Activated CD4-positive, alpha-beta T cell treated with anti-CD3 and anti-CD28 coated beads, Interleukin-2, amount 10 ng/mL, durations not matched to agents 7 days and 5 days (primary cell): Measurements from ENCODE around the gene NDE1. TPM values are rescaled to one million over a fixed set of nuclear protein-coding genes. Genes with fewer than 3 reads are reported as not detected.
A peak's percentile ranks its signal among the peaks of the same experiment; 100 is the strongest.
"Not testable (repeated sequence)": the region's sequence is repeated elsewhere in the genome, so short reads cannot be mapped to it uniquely, and the experiment has no call there.

ENCODE experiments used
- CTCF ChIA-PET: fragments of 350-600 bp; sonication (Branson Sonifier 250); formaldehyde crosslinking; loops from one replicate; lab custom pipeline; 2021; ENCODE audit warnings: antibody characterized with exemption; lab: Charles Lee
- POLR2A ChIA-PET: fragments of 350-600 bp; sonication (Branson Sonifier 250); formaldehyde crosslinking; loops from one replicate; lab custom pipeline; 2021; ENCODE audit warnings: antibody characterized with exemption; lab: Charles Lee
- DNase-seq: peaks from one replicate; pipeline ENCODE4 v3.0.0-alpha.2; 2020
- H3K27ac Mint-ChIP-seq: one replicate; pipeline ENCODE4 v1.8.0; 2021; ENCODE audit warnings: mild to moderate bottlenecking, moderate library complexity, mixed read lengths
- H3K27me3 Mint-ChIP-seq: one replicate; pipeline ENCODE4 v1.8.0; 2021; ENCODE audit warnings: mixed read lengths
- H3K36me3 Mint-ChIP-seq: one replicate; pipeline ENCODE4 v1.8.0; 2021; ENCODE audit warnings: low read depth, mixed read lengths
- H3K4me1 Mint-ChIP-seq: one replicate; pipeline ENCODE4 v1.8.0; 2021; ENCODE audit warnings: mixed read lengths
- H3K4me3 Mint-ChIP-seq: one replicate; pipeline ENCODE4 v1.8.0; 2021; ENCODE audit warnings: mild to moderate bottlenecking, moderate library complexity, mixed read lengths
- H3K9me3 Mint-ChIP-seq: one replicate; pipeline ENCODE4 v1.8.0; 2021; ENCODE audit warnings: mixed read lengths
- total RNA-seq, 2 experiments: library from RNA; stranded (reverse); gene quantifications; one replicate each; pipeline ENCODE4 v1.2.3, GENCODE V29; 2021

NDE1 gene
- total RNA-seq, 2 experiments from 2014 or later = 144 to 147 TPM

DNA sequence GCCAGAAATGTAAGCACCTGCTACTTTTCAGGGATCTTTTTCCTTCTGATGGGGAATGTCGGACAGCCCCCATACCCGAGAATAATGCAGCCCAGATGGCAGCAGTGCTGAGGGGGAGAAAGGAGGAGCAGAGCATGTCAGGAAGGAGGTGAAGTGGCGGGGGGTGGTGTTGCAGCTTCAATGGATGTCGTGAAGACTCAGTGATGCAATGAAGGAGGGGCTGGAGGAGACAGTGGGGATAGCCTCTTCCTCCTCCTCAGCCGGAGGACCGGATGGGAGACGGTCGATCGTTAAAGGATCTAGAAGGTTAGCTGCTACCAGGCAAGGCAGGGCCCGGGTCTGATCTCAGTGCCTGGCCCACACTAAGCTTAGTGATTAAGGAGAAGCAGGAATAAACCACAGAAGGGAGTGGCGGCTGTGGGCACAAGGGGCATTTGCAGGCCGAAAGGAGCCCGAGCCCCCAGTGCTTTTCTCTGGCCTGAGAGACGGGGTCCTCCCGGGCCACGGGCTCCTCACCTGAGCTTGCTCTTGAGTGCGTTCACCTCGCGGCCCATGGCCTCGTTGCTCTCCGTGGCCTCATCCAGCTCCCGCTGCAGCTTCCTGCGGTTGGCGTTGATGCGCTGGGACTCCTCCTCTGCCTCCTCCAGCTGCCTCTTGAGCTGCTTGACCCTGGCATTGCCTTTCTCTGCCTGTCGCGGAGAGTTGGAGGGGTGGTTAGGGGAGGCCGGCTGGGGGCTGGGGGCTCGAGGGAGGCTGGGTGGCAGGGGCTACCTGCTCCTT, 64.5 kb downstream of the NDE1 start:
- H3K4me1 Mint-ChIP-seq = peaks cover 2% of the 10 kb centered on the region
- CTCF ChIA-PET = no interaction called here
- no peak for DNase-seq
- no peaks in the 10 kb centered on the region for H3K9me3 Mint-ChIP-seq
- no peaks in the 10 kb centered on the region for H3K27me3 Mint-ChIP-seq
- no peak overlapping the region for H3K4me3 Mint-ChIP-seq
- H3K27ac Mint-ChIP-seq = no peak overlapping the region
- POLR2A ChIA-PET = no interaction called here
- peaks cover 12% of the 10 kb centered on the region for H3K36me3 Mint-ChIP-seq

DNA sequence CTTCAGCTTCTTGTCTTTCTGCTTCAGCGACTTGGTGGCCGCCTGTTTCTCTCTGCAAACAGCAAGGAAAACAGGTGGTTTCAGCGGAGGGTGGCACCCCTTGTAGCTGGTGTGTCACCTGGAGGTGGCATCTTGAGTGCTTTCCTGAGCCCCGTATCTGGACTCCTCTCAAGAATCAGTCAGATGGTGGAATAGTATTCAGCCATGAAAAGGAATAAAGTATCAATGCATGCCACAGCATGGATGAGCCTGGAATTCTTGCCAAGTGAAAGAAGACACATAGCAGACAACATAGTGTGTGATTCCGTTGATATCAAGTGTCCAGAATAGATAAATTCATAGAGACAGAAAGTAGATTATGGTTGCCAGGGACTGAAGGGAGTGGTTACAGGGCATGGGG, 65.2 kb downstream of the NDE1 start:
- POLR2A ChIA-PET = no interaction called here
- H3K27me3 Mint-ChIP-seq = no peaks in the 10 kb centered on the region
- no peak overlapping the region for H3K27ac Mint-ChIP-seq
- DNase-seq = no peak
- H3K4me3 Mint-ChIP-seq = no peak overlapping the region
- no peaks in the 10 kb centered on the region for H3K9me3 Mint-ChIP-seq
- peaks cover 12% of the 10 kb centered on the region for H3K36me3 Mint-ChIP-seq
- CTCF ChIA-PET = no interaction called here
- peaks cover 2% of the 10 kb centered on the region for H3K4me1 Mint-ChIP-seq

DNA sequence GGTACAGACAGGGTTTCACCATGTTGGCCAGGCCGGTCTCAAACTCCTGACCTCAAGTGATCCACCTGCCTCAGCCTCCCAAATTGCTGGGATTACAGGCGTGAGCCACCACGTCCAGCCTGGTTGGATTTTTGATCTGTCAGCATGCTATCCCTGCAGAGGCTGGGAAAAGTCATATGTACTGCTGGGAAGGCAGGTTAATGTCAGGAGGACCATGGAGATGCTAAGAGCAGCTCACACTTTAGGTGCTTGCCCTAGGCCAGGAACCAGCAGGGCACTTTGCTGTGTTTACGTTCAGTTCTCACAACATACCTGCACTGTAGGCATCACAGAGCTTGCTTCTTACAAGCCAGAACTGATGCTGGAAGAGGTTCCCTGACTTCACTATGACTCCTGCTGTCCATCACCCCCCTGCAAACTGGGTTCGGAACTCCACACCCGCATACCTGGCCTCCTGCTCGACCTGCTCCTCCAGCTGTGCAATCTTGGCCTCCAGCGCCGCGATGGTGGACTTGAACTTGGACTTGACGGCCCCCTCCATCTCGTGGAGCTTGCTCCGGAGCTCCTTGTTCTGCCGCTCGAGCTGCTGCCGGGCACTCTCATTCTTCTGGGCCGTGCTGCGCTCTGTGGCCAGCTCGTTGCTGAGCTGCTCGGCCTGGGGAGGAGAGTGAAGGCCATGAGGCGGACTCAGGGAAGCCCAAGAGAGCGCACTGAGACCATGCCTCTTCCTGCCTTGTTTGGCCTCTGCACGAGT, 66.8 kb downstream of the NDE1 start:
- no peak overlapping the region for H3K27ac Mint-ChIP-seq
- no peaks in the 10 kb centered on the region for H3K27me3 Mint-ChIP-seq
- ChIA-PET POLR2A (no interaction called here), CTCF (interaction anchor here (1.2 kb wide), 1 partner anchor 11 kb away, joined by 3 read pairs; no protein-coding TSS in a partner anchor)
- peaks cover 2% of the 10 kb centered on the region for H3K4me1 Mint-ChIP-seq
- H3K36me3 Mint-ChIP-seq = peaks cover 20% of the 10 kb centered on the region
- H3K4me3 Mint-ChIP-seq = no peak overlapping the region
- DNase-seq = no peak
- no peaks in the 10 kb centered on the region for H3K9me3 Mint-ChIP-seq

DNA sequence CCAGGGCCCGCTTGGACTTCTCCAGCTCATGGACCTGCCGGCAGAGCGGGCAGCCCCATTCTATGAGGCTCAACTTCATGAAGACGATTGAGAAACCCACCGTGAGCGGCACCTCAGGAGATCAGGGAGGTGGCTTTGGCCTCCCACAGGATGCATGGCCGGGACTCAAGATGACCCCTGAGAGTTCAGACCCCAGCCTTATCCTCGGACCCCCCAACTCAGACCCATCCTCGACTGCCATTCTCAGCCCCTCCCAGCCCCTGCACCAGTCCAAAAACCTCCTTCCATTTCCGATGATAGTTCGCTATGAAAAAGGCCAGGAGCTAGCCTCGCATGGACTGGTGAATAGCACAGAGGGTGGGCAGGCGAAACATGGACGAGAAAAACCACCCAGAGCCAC, 71.0 kb downstream of the NDE1 start:
- no peaks in the 10 kb centered on the region for H3K4me1 Mint-ChIP-seq
- CTCF ChIA-PET = interaction anchor here (0.6 kb wide), 1 partner anchor 132 kb away, joined by 4 read pairs; no protein-coding TSS in a partner anchor
- POLR2A ChIA-PET = no interaction called here
- H3K27ac Mint-ChIP-seq = peak overlapping the region; percentile 25
- no peak for DNase-seq
- H3K9me3 Mint-ChIP-seq = no peaks in the 10 kb centered on the region
- H3K4me3 Mint-ChIP-seq = no peak overlapping the region
- H3K27me3 Mint-ChIP-seq = no peaks in the 10 kb centered on the region
- peaks cover 36% of the 10 kb centered on the region for H3K36me3 Mint-ChIP-seq

DNA sequence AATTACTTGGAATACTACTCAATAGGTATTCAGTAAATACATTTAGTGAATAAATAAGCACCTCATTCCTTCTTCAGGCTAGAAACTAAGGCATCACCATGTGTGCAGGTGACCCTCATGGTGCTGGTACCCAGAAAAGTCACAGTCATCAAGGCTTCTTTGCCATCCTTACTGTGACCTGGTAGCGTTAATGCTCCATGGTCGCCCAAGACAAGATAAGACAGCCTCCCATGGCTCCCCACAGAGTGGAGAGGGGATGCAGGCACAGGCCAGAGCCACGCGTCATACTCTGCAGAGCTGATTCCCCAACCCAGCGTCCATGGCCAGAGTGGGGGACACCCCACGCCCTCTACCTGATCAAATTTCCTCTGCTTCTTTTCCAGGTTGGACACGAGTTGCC, 73.8 kb downstream of the NDE1 start:
- ChIA-PET POLR2A (no interaction called here), CTCF (no interaction called here)
- Mint-ChIP-seq H3K27me3 (no peaks in the 10 kb centered on the region), H3K27ac (no peak overlapping the region), H3K4me3 (no peak overlapping the region), H3K36me3 (peaks cover 38% of the 10 kb centered on the region), H3K9me3 (no peaks in the 10 kb centered on the region), H3K4me1 (no peaks in the 10 kb centered on the region)
- no peak for DNase-seq

DNA sequence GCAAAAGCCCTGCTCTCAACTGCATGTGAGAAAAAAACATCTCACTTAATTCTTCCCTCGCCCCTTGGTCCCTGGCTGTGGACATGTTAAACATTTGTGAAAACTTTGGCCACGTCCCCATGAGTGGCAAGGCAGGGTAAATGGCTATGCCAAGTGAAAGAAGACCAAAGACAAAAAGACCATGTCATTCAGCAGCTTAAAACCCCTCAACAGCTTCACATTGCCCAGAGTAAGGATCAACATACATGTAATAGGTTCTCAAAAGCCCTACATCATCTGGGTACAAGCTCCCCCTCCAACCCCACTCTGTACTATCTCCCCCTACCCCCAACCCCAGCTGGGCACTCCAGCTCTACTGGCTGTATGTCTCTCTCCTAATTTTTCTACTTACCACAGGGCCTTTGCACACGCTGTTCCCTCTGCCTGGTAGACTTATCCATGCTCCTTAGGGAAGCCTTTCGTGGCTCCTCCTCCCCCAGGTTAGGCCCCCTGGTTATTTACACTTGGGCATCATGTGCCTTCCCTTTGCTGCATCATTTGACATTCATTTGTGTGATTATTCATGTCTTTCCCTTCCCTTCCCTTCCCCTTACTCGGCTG, 75.7 kb downstream of the NDE1 start:
- Mint-ChIP-seq H3K4me1 (no peaks in the 10 kb centered on the region), H3K9me3 (no peaks in the 10 kb centered on the region), H3K36me3 (peaks cover 37% of the 10 kb centered on the region), H3K4me3 (no peak overlapping the region), H3K27ac (no peak overlapping the region), H3K27me3 (no peaks in the 10 kb centered on the region)
- ChIA-PET CTCF (no interaction called here), POLR2A (no interaction called here)
- DNase-seq = no peak

DNA sequence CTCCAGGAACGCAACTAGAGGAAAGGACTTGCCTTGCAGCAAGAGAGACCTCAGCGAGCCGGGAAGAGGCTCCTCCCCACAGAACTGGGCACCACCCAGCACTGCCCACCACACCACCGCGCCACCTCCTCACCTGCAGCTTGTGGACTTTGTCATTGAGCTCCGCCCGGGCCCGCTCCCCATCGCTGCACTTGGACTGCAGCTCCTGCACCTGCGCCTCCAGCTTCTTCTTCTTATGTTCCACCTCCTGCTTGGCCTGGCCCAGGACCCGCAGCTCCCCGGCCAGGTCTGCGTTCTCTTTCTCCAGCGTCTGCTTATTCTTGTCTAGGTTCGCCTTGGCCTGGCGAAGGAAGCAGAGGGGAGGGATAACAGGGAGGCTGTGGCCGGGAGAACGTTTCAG, 76.7 kb downstream of the NDE1 start:
- Mint-ChIP-seq H3K27me3 (no peaks in the 10 kb centered on the region), H3K36me3 (peaks cover 30% of the 10 kb centered on the region), H3K27ac (no peak overlapping the region), H3K9me3 (no peaks in the 10 kb centered on the region), H3K4me1 (no peaks in the 10 kb centered on the region), H3K4me3 (no peak overlapping the region)
- POLR2A ChIA-PET = no interaction called here
- DNase-seq = no peak
- CTCF ChIA-PET = interaction anchor here (0.6 kb wide), 1 partner anchor 428 kb away, joined by 3 read pairs; no protein-coding TSS in a partner anchor

DNA sequence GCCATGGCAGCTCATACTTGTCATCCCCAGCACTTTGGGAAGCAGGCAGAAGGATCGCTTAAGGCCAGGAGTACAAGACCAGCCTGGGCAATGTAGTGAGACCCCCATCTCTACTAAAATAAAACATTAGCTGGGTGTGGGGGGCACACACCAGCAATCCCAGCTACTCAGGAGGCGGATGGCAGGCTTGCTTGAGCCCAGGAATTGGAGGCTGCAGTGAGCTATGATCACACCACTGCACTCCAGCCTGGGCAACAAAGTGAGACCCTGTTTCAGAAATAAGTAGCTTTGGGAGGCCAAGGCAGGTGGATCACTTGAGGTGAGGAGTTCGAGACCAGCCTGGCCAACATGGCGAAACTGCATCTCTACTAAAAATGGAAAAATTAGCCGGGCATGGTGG, 77.7 kb downstream of the NDE1 start:
- H3K27me3 Mint-ChIP-seq = not testable (repeated sequence)

DNA sequence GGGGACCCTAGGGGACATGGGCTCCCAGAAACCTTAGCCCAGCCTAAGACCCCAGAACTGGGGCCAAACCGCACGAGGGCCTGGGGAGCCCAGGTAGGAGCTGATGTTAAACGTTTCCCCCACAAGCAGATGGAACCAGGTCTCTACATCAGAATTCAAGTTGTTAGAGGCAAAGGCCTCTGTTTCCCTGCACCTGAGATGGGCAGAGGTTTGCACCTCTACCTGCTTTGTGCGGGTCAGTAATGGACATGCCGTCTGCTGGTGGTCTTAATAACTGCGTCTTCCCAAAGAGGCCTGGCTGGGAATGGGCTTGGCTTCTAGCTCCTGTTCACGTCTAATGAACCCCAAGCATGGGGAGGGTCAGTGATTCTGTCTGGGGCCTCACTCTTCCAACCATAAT, 79.1 kb downstream of the NDE1 start:
- ChIA-PET CTCF (interaction anchor here (0.6 kb wide), 1 partner anchor 70 kb away, joined by 4 read pairs; no protein-coding TSS in a partner anchor), POLR2A (no interaction called here)
- Mint-ChIP-seq H3K9me3 (no peaks in the 10 kb centered on the region), H3K4me1 (no peaks in the 10 kb centered on the region), H3K4me3 (no peak overlapping the region), H3K36me3 (peaks cover 23% of the 10 kb centered on the region), H3K27me3 (no peaks in the 10 kb centered on the region), H3K27ac (no peak overlapping the region)
- DNase-seq = no peak

More for the DNA sequence above, 77.7 kb downstream of the NDE1 start:
- POLR2A ChIA-PET = interaction anchor here (0.6 kb wide), 1 partner anchor 21 kb away, joined by 4 read pairs; no protein-coding TSS in a partner anchor
- H3K4me3 Mint-ChIP-seq, H3K4me1 Mint-ChIP-seq, H3K9me3 Mint-ChIP-seq, H3K27ac Mint-ChIP-seq, DNase-seq: not testable (repeated sequence)
- CTCF ChIA-PET = interaction anchor here (1.2 to 1.3 kb wide), 2 partner anchors 11 to 86 kb away, joined by 3 read pairs; no protein-coding TSS in a partner anchor
- peaks cover 27% of the 10 kb centered on the region for H3K36me3 Mint-ChIP-seq

DNA sequence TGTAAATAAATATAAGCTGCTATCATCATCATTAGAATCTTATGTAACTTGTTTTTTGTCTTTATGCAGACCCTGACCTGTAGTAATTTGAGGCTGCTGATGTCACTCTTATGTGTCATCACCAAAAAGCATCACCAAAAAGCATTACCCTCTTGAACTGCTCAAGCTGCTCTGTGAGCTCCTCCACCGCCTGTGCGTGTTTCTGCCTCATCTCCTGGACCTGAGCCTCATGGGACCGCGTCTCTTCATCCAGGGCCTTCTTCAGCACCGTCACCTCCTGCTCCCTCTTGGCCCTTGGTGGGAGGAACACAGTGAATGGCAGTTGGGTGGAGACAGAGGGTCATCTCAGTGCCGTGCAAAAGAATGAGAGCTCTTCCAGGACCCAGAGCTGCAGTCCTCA, 82.4 kb downstream of the NDE1 start:
- CTCF ChIA-PET = interaction anchor here (0.6 to 1.9 kb wide), 4 partner anchors 9 to 162 kb away, joined by 3 to 4 read pairs (median 4); no protein-coding TSS in a partner anchor
- H3K27me3 Mint-ChIP-seq = no peaks in the 10 kb centered on the region
- peak overlapping the region; percentile 46 for H3K27ac Mint-ChIP-seq

DNA sequence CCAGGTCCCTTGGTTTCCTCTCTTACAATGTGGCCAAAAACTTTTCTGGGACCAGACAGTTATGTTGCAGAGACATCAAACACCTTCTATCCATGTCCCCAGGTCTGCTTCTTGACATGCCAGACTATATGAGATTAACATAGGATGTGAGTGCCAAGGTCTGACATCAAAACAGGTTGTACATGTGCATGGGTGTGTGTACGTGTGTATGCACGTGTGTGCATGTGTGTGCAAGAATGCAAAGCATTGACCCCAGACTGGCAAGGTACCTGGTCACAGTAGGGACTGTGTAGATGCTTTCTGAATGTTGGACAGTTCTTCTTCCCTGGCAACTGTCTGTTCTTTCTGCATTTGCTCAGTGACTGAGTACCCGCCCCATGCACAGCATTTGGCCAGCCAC, 85.6 kb downstream of the NDE1 start:
- Mint-ChIP-seq H3K4me3 (no peak overlapping the region), H3K27ac (no peak overlapping the region), H3K9me3 (no peaks in the 10 kb centered on the region), H3K4me1 (no peaks in the 10 kb centered on the region), H3K27me3 (no peaks in the 10 kb centered on the region), H3K36me3 (peaks cover under 1% of the 10 kb centered on the region)
- DNase-seq = no peak
- ChIA-PET POLR2A (no interaction called here), CTCF (no interaction called here)

More for the DNA sequence above, 82.4 kb downstream of the NDE1 start:
- Mint-ChIP-seq H3K4me1 (no peaks in the 10 kb centered on the region), H3K36me3 (peaks cover 2% of the 10 kb centered on the region), H3K4me3 (no peak overlapping the region), H3K9me3 (no peaks in the 10 kb centered on the region)
- DNase-seq = no peak
- POLR2A ChIA-PET = no interaction called here

DNA sequence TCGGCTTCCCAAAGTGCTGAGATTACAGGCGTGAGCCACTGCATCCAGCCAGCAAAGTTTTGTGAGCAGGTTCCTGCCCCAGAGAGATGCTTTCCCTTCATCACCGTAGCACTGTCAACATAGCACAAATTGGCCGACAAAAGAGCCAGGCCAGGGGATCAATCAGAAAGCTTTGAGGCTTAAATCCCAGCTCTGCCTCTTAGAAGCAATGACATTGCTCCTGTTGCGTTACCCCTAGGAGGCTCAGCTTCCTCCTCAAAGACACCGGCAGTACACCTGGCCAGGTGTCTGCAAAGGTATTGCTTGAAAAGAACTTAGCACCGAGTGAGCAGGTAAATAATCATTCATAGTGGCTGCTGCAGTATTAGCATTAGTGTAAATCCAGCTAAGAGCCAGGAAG, 86.5 kb downstream of the NDE1 start:
- ChIA-PET CTCF (interaction anchor here (0.6 kb wide), 1 partner anchor 86 kb away, joined by 3 read pairs; no protein-coding TSS in a partner anchor), POLR2A (no interaction called here)
- DNase-seq = no peak
- Mint-ChIP-seq H3K4me3 (no peak overlapping the region), H3K27ac (no peak overlapping the region), H3K4me1 (no peaks in the 10 kb centered on the region), H3K36me3 (peaks cover 6% of the 10 kb centered on the region), H3K9me3 (no peaks in the 10 kb centered on the region), H3K27me3 (no peaks in the 10 kb centered on the region)
